Gastroesophageal sphincter (tissue), 3 donors: ENCODE results near the gene MCM5.

Source experiments
- CTCF ChIP-seq, 4 experiments: fragments of 200-600 bp in 2 of 4; fragments of 450-650 bp in 2 of 4; sonication (generic) in 1 of 4; IDR thresholded peaks; one replicate each; pipeline ENCODE4 v1.5.1; 2017 to 2019; ENCODE audit warnings: antibody characterized with exemption in 4 of 4, mild to moderate bottlenecking in 2 of 4, moderate library complexity in 2 of 4
- EP300 ChIP-seq: sonication (generic); formaldehyde crosslinking; IDR thresholded peaks from one replicate; pipeline ENCODE4 v1.6.1; 2017; ENCODE audit warnings: antibody characterized with exemption, mild to moderate bottlenecking
- POLR2A ChIP-seq, 2 donors: fragments of 450-650 bp; IDR thresholded peaks; one replicate each; pipeline ENCODE4 v1.6.1; 2017; ENCODE audit warnings: antibody characterized with exemption in 2 of 2, mild to moderate bottlenecking in 2 of 2, moderate library complexity in 1 of 2
- POLR2AphosphoS5 ChIP-seq: sonication (generic); formaldehyde crosslinking; IDR thresholded peaks from one replicate; pipeline ENCODE4 v1.6.1; 2017; ENCODE audit warnings: antibody characterized with exemption

- TF ChIP-seq CTCF (IDR thresholded peaks at IDR 0.05) (no peak), POLR2AphosphoS5 (no peak), POLR2A (IDR thresholded peaks at IDR 0.05) (no peak), EP300 (no peak)
Observed at GRCh38 chr22:35383679-35384071, 16.3 kb upstream of the MCM5 start.
